Dermis microvascular lymphatic vessel endothelial cell (primary cell): ENCODE measurements around the gene SRGAP3. TPM values are rescaled to one million over a fixed set of nuclear protein-coding genes. Genes with fewer than 3 reads are reported as not detected.

Experiments
- DNase-seq, 2 donors: peaks; one replicate each; pipeline versions ENCODE4 v3.0.0 to v3.0.0-alpha.2; 2010; ENCODE audit warnings: low read depth in 2 of 2
- total RNA-seq: library from RNA; depleted of rRNA; stranded (reverse); fragments of >200 nt; gene quantifications from 2 replicates; pipeline ENCODE4 v1.2.1, GENCODE V29; 2014

The SRGAP3 gene
- total RNA-seq, 1 donor from 2014 or later: 1.0 TPM

DNA sequence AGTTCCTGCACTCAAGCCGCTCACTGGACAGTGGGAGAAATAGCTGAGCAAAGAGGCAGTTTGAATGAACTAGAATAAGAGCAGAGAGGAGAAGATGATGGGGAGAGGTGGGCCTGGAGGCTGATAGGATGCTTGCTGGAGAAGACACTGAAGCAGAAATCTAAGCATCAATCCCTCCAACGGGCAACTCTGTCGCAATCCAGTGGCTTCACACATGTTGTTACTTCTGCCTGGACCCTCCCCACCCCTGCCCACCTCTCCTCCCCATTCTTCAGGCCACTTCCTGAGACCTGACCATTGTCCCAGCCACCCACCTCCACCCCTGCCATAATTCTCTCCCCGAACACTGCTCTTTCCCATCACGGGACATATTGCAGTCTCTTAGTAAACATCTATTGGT, 76.0 kb downstream of the SRGAP3 start:
- DNase-seq: no peak

DNA sequence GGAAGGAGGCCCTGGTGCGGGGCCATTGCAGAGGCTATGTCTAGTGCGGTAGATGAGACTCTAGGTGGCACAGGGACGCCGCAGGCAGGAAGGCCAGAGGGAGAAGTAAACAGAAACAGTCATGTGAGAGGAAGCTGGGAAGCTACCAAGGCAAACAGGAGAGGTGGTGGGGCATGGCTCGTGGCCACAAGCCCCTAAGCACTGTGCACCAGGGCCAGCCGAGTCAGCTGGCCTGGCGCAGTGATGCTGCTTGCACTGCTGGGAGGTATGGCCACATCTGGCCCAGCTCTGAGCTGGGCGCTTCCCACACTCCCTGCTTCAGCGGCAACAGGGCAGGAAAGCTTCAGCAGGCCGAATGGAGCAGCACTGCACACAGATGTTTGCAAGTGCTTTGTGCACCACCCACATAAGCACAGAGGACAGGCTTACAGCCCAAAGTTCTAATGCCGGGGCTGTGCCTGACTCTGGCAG, 76.6 kb downstream of the SRGAP3 start:
- peak; percentile 55 to 72 for DNase-seq

DNA sequence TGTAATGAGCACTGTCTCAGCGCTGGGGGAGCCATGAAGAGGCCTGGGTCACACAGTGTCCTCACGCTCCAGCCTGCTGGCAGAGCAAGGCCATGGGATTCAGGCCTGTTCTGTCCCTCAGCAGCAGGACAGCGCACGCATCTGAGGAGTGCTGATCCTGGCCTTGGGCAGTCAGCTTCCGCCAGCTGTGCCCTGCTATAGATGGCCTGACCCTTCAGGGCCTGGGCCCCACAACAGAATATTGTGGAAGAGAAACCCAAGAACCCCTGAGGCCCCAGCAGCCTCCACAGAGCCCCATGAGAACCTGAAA, 78.6 kb downstream of the SRGAP3 start:
- no peak for DNase-seq

DNA sequence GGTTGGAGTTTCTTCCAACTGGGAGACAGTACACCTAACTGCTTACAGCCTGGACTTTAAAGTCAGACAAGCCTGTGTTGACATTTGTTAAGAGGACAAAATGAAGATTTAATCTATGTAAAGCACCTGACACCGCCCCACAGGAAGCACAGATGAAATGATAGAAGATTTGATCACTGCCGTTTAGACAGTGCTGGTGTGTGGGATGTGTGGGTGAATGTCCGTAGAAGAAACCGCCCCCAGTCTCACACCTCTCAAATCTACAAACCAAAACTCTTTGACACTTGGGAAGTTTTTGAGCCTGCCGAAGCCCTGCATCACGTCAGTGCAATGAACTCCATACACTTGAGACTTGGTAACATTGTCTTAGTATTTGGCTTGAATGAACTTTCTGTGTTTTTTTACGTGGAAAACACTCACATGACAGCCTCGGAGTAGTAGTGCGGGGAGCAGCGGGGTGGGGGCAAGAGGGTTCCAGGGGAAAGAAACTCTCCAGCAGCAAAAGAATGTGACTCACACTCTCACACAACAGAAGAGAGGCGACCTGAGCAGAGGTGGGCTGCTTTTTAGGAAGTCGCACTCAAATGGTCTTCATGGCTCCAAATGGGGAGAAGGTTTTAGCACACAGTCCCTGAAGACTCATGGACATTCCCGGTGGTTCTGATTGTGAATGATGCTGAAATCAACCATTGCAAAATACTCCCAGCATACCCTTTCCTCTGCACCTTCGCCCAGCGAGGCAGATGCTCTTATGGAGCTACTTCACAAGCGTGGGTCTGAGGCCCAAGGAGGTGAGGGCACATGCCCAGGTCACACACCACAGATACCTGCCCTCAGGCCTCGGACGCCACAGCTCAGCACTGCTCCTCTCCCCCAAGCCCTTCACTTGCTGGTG, 79.2 kb downstream of the SRGAP3 start:
- no peak for DNase-seq

DNA sequence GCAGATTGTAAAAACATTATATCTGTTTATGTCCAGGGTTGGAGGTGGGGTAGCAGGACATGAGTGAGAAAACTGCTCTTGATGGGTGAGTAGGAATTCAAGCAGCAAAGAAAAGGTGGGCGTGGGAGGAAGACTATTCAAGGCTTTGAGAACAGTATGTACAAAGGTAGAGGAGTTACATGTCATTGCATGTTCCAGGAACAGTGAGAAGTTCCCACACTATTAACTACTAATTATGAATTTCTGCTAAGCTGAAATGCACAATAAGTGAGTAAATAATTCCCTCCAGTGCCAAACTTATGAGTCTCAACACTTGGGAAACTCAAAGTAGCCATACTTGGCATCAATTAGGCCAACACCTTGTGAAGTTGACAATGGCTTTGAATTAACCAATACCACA, 80.1 kb downstream of the SRGAP3 start:
- DNase-seq: no peak

DNA sequence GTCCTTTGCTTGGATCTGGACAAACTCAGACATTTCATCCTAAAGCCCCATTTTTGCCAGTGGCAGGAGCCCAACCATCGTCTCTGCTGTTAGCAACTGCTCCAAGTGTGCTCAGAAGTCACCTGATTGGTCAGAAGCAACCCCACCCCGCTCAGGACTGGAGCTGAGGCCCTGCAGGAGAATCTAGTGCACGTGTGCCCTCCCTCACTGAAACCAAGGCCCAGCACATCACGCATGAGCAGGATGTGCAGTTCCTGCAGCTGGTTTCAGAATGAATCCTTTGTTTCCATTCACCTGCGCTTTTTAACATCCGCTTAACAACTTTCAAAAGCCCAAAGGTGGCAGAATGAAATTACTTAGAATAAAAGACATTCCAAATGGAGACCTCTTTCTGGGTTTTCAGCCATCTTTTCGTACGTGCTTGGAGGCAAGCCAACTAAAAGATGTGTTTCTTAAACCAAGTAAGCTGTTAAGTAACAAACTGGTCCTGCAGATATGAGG, 81.2 kb downstream of the SRGAP3 start:
- DNase-seq: no peak

DNA sequence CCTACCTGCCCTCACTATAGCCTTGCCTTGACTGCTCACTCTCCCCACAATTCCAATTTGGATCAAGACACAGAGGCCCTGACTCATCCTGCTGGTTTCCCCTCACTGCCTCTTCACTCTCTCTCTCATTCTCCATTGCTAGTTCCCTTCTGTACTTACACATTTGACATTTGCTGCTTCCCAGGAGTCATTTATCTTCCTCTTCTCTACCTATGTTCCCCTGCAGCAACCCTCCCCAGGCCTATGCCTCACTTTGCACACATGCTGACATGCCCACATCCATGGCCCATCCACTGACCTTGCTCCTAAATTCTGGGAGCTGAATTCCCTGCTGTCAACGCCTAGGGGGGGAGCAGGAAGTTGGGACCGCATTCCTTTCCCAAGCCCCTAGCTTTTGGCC, 82.2 kb downstream of the SRGAP3 start:
- no peak for DNase-seq

DNA sequence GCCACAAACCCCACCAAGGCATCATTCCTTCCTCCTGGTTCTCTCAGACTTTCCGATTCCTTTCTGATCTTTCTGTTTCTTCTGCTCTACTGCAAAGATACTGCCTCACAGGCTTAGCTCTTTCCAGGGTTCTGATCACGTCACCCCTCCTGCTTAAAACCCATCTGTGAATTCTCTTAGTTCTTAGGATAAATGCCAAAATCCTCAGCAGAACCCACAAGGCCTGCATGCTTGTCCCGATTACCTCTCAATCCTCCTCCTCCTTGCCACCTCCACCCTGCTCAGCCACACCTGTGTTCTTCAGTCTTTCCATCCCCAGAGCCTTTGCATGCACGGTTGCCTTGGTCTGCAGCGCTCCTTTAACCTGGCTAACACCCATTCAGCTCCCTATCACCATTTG, 84.0 kb downstream of the SRGAP3 start:
- DNase-seq: no peak

DNA sequence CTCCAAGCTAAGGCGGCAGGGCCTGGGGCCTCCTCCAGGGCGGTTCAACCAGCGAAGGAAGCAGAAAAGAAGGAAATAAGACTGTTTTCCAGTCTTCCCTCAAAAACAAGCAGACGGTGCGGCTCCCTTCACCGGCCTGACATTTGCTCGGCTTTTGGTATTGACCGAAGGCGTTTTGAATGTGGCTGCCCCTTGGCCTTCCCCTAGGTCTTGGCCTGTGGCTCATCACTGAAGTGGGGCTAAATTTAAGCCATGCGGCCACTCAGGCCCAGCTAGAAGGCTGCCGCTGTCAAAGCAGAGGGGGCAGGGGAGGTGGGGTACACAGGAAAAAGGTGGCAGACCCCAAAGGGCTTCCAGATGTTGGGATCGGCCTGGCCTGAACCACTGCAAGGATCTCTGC, 86.2 kb downstream of the SRGAP3 start:
- no peak for DNase-seq

DNA sequence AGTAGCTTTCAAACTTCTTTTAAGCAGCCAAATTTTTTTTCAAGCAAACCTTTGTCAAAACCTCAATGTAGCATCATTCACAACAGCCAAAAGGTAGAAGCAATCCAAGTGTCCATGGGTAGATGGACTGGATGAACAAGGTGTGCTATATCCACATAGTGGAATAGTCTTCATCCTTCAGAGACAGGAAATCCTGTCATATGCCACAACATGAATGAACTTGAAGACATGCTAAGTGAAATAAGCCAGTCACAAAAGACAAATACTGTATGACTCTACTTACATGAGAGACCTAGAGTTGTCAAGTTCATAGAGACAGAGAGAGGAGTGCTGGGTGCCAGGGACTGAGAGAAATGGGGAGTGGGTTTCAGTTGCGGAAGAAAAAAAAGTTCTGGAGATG, 87.6 kb downstream of the SRGAP3 start:
- DNase-seq: no peak

DNA sequence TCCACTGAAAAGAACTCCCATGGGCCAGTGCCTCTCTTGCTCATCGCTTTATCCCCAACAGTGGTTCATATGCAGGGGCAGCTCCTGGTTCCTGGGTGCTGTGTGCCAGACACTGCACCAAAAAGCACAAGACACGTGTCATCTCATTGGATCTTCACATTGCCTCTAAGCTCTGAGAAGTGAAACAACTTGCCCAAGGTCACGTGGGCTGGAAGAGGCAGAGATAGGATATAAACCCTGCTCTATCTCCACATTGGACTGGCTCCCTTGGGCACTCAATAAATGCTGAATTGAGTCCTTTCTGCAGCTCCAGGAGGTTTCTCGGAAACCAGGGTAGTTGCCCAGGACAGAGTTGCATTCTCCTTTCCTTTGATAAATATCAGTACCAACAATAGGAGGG, 88.1 kb downstream of the SRGAP3 start:
- no peak for DNase-seq

DNA sequence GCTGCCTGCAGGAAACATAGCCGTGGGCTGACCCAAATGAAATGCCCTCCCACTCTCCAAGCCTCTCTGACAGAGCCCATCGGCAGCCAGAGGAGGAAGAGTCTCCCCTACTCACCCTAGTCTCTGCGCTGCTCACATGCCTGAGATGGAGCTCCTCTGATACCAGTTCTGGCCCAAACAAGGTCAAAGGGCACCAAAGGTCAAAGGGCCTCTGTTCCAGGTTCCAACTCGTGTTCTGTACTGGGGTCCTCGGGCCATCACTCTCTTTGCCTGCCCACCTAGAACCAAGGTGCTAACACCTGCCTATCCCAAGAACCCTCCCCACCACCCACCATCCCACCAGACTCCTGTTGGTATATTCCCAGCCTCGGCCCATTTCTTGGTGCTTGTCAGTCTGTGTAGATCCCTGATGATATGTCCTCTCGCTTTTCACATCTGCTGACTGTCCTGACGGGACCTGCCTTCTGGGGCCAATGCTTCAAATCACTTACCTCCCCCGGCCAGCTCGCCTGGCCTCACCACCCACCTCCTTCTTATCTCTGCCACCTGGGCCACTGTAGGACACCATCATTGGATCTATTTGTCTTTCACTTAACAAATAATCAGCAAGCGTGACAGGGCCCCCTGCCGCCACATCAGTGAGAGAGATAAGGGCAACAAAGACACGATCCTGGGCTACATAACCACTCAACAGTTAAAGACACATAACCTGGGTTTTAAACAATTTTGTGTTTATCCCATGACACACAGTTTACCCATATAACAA, 90.4 kb downstream of the SRGAP3 start:
- DNase-seq: no peak

DNA sequence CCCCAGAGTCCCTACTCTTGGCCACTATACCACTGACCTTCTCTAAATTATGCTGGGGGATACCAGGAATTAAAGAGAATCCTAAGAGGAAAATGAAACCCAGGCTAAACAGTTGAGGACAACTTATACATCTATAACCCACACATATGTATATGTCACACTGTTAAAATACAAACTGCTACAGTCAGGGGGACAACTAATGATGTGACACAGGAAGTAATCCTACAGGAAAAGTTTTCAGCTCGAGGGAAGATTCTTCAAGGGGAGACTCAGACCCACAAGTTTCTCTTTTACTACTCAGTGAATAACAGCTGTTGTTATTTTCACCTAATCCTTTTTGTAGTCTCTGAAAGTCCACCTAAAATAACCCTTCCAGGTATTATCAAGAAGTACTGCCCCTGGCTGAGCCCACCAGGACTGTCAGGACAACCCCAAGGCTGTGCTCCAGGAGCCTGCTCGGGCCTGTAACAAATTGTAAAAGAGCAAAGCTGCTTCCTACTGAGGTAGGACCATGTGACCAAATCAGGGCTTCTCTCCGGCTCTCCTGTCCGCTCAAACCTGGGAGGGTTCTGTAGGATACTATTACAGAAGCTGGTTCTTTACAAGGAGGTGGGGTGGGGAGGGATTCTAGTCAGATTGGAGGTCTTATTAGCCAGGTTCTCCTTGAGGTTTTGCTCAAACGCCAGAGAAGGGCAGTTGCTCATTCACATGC, 91.6 kb downstream of the SRGAP3 start:
- no peak for DNase-seq

DNA sequence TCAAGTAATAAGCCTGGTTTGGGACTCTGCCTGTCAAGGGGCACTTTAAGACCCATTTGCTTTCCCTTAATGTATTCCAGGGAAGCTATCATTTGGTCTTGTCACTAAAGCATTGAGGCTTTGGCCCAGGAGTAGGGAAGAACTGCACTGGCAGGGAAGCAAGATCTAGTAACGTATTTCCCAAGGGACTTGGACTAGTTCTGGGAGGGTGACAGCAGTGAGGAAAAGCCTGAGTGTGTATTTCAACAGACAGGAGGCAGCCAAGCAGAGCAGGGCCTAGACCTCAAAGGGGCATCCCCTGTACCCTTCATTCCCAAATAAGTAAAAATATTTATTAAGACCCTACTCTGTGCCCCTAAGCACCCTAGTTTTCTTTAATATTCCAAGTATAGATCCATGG, 92.8 kb downstream of the SRGAP3 start:
- no peak for DNase-seq

DNA sequence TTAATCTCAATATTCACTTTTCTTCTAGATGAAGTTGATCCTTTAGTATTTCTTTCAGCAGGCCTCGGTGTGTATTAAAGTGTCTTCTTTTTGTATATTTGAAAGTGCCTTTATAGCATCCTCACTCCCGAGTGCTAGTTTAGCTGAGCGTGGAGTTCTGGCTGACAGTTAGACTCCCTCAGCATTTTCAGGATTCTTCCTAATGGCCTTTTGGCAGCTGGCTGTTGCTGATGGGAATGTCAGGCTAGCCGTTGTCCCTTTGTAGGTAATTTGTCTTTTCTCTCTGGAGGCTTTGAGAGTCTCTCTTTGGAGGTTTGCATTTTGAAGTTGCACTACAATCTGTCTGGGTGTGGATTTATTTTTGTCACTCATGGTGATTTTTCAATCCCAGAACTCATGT, 94.4 kb downstream of the SRGAP3 start:
- no peak for DNase-seq

DNA sequence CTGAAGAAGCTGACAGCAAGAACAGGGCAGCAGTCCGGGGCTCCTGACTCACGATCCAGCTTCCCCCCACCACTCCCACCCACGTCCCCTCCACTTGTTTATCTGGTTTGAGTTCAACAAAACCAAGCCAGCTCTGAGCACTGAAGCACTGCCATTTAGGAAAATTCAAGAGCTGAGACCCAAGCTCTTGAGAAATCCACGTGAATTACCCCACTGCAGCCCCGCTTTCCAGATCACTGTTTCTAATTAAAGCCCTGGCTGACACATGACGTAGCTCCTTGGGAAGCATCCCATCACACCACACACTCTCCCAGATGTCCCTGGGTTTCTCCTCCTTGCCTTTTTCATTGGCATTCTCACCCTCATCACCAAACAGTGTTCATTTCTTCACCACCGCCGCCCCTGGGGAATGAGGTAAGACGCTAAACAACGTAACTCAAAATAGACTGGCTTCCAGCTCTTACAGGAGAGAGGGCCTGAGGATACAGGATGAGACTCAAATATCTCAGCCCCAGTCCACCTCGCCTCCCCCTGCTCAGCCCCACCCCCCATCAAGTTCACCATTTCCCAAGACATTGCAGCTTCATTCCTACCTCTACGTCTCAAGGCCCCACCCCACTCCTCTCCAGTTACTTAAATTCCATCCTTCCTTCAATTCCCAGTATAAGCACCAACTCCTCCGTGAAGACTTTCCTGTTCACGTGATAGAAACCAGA, 95.4 kb downstream of the SRGAP3 start:
- no peak for DNase-seq

DNA sequence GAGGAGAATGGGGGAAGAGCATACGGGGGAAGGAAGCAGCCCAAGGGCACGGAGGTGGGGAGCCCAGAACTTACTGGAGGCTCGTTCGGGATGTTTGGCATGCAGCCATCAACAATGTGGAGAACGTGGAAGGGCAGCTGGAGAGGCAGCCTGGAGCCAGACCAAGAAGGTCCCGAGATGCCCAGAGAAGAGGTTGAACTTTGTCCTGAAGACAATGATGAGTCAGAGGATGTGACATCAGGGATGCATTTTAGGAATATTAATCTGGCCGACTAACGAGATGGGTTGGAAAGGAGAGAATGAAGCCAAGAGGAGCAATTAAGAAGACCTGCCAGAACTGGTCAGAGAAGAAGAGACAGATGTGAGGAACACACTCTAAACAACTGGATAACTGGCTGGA, 98.2 kb downstream of the SRGAP3 start:
- no peak for DNase-seq

DNA sequence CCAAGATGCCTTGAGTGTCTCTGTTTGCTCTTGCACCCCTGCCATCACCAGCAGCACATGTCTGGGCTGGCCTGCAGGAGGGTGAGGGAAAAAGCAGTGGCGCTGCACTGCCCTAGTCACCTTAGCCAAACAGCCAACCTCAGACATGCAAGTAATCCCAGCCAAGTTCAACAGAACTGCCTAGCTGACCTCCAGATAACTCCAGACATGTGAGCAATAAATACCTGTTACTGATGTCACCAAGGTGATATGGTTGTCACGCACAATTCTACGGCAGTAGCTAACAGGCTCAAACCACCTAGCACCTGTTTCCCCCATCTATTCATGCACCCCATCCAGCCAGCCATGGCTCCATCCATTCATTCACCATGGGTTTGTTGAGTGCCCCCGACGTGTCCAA, 99.9 kb downstream of the SRGAP3 start:
- DNase-seq: peak in 1 of 2 donors; percentile 12

DNA sequence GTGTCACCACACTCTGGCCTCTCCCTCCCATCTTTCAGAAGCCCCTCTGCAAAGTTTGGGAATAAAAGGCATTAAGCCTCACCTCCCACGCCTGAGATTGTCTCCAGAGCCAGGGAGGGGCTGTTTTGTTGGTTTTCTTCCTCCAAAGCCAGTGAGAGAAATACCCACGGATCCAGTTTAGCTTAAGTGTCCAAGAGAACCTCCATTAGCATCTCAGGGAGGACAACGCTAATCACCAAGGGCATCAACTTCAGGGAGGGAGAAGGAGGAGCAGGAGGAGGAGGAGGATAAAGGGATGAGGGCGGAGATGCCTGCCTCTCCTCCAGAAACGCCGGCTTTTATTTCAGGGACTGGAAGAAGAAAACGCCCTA, 101.6 kb downstream of the SRGAP3 start:
- DNase-seq: no peak

DNA sequence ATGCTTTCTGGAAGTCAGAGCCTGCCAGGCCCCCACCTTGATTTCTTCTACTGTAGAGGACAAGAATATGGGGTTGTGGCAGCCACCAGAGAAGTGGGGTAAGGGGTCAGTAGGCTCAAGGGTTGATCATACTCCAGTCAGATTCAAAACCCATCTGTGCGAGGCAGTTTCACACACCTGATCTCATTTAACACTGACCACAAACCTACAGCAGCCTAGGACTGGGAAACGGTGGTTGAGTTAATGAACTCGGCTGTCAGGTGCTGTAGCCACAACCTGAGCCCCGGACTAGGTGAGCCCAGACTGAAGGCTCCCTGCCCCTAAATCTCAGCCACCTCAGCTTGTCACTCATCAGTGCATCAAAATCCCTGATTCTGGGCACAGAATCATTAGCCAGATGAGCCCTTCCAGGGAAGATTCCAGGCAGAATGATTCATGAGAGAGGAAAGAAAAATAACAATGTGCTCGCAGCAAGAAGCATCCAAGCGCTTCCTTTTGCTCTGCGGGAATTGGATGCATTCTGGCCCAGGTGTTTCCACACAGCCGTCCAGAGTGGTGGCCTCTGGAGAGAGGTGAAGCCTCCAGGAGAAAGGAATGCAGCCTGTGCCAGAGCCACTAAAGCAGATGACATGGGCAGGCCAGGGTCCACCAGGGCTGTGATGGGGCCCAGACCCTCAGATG, 102.1 kb downstream of the SRGAP3 start:
- peak; percentile 89 for DNase-seq
